DND-41 (cell line): Measurements from ENCODE around the gene LILRA5.

Experiments
- ATAC-seq: fragments of 200-7000 bp; cut with Tn5 transposase; 3 replicates; pipeline ENCODE4 v1.9.1; 2021; ENCODE audit warnings: low read depth; ENCODE audit not compliant: insufficient read depth
- DNase-seq: peaks from one replicate; pipeline ENCODE4 v3.0.0-alpha.2; 2020
- H2AFZ ChIP-seq: 2 replicates; pipeline ENCODE4 v1.6.0; 2012; ENCODE audit warnings: low read depth, low read length
- H3K27ac ChIP-seq: 2 replicates; pipeline ENCODE4 v1.5.1; 2012; ENCODE audit warnings: low read length, inconsistent platforms
- H3K27me3 ChIP-seq: fragments of 200-600 bp; sonication (generic); 2 replicates; pipeline ENCODE4 v1.6.0; 2012; ENCODE audit warnings: low read length, mild to moderate bottlenecking, inconsistent platforms; ENCODE audit not compliant: insufficient read depth, poor library complexity
- H3K36me3 ChIP-seq: 2 replicates; pipeline ENCODE4 v1.5.1; 2012; ENCODE audit warnings: low read length, inconsistent platforms; ENCODE audit not compliant: insufficient read depth
- H3K4me1 ChIP-seq: 2 replicates; pipeline ENCODE4 v1.5.1; 2012; ENCODE audit warnings: mild to moderate bottlenecking, low read length; ENCODE audit not compliant: insufficient read depth
- H3K4me2 ChIP-seq: 2 replicates; pipeline ENCODE4 v1.6.0; 2012; ENCODE audit warnings: mild to moderate bottlenecking, moderate library complexity, low read length, inconsistent platforms; ENCODE audit not compliant: insufficient read depth
- H3K4me3 ChIP-seq, 2 experiments: fragments of 200-600 bp in 1 of 2; shearing (Covaris generic) in 1 of 2; 2 replicates each; pipeline ENCODE4 v1.5.1; 2012 to 2016; ENCODE audit warnings: inconsistent platforms in 2 of 2, low read length in 2 of 2, mild to moderate bottlenecking in 2 of 2, low read depth in 1 of 2, moderate library complexity in 1 of 2
- H3K79me2 ChIP-seq: 2 replicates; pipeline ENCODE4 v1.6.0; 2012; ENCODE audit warnings: low read length, inconsistent platforms; ENCODE audit not compliant: insufficient read depth
- H3K9ac ChIP-seq: 2 replicates; pipeline ENCODE4 v1.6.0; 2012; ENCODE audit warnings: low read depth, mild to moderate bottlenecking, inconsistent platforms, low read length, moderate library complexity
- H3K9me3 ChIP-seq: 2 replicates; pipeline ENCODE4 v1.5.1; 2012; ENCODE audit warnings: low read length, moderate library complexity, mild to moderate bottlenecking, inconsistent platforms; ENCODE audit not compliant: insufficient read depth, severe bottlenecking
- H4K20me1 ChIP-seq: 2 replicates; pipeline ENCODE4 v1.6.0; 2012; ENCODE audit warnings: low read length; ENCODE audit not compliant: insufficient read depth
- CTCF ChIP-seq: IDR thresholded peaks from 2 replicates; pipeline ENCODE4 v1.5.1; 2012; ENCODE audit warnings: borderline replicate concordance, low read length, moderate library complexity, mild to moderate bottlenecking; ENCODE audit not compliant: poor library complexity, severe bottlenecking; ENCODE audit errors: extremely low read depth
- EZH2 ChIP-seq: IDR thresholded peaks from 3 replicates; pipeline ENCODE4 v1.6.1; 2012; ENCODE audit warnings: borderline replicate concordance, low read depth, mild to moderate bottlenecking, moderate library complexity, low read length, inconsistent platforms; ENCODE audit not compliant: severe bottlenecking

LILRA5 gene

DNA sequence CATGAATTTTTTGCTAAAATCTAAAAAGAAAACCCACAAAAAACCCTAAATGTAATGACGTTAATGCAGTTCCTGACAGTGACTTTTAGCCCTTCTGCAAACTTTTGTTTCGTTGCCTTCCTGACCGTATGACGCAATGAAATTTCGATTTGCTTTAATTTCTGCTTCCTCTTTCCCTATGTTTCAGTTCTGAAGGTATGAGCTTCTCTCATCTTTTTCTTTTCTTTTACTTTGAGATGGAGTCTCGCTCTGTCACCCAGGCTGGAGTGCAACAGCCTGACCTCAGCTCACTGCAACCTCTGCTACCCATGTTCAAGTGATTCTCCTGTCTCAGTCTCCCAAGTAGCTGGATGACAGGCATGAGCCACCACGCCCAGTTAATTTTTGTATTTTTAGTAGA, 6.1 kb upstream of the LILRA5 start:
- Histone ChIP-seq H3K36me3 (no peaks in the 10 kb centered on the region), H2AFZ (no peak overlapping the region), H3K9ac (no peak overlapping the region), H3K4me3 (no peak overlapping the region), H3K4me2 (no peak overlapping the region), H3K9me3 (no peaks in the 10 kb centered on the region), H3K79me2 (no peaks in the 10 kb centered on the region), H4K20me1 (no peaks in the 10 kb centered on the region), H3K4me1 (no peaks in the 10 kb centered on the region), H3K27ac (no peak overlapping the region), H3K27me3 (peaks cover 4% of the 10 kb centered on the region)
- ATAC-seq (no peak), DNase-seq (no peak)
- TF ChIP-seq EZH2, result no peak
- no peak for TF ChIP-seq CTCF

GRCh38 chr19:54317965-54318240, 4.9 kb upstream of the LILRA5 start:
- no peak overlapping the region for H3K4me2 ChIP-seq
- no peak overlapping the region for H3K27ac ChIP-seq
- TF ChIP-seq CTCF (no peak), EZH2 (no peak)
- H3K4me3 ChIP-seq, result no peak overlapping the region
- no peaks in the 10 kb centered on the region for H4K20me1 ChIP-seq
- H3K9me3 ChIP-seq, result no peaks in the 10 kb centered on the region
- no peaks in the 10 kb centered on the region for H3K79me2 ChIP-seq
- H3K9ac ChIP-seq, result no peak overlapping the region
- no peak overlapping the region for H2AFZ ChIP-seq
- DNase-seq, result no peak
- no peak for ATAC-seq
- no peaks in the 10 kb centered on the region for H3K27me3 ChIP-seq
- no peaks in the 10 kb centered on the region for H3K4me1 ChIP-seq
- H3K36me3 ChIP-seq, result no peaks in the 10 kb centered on the region

DNA sequence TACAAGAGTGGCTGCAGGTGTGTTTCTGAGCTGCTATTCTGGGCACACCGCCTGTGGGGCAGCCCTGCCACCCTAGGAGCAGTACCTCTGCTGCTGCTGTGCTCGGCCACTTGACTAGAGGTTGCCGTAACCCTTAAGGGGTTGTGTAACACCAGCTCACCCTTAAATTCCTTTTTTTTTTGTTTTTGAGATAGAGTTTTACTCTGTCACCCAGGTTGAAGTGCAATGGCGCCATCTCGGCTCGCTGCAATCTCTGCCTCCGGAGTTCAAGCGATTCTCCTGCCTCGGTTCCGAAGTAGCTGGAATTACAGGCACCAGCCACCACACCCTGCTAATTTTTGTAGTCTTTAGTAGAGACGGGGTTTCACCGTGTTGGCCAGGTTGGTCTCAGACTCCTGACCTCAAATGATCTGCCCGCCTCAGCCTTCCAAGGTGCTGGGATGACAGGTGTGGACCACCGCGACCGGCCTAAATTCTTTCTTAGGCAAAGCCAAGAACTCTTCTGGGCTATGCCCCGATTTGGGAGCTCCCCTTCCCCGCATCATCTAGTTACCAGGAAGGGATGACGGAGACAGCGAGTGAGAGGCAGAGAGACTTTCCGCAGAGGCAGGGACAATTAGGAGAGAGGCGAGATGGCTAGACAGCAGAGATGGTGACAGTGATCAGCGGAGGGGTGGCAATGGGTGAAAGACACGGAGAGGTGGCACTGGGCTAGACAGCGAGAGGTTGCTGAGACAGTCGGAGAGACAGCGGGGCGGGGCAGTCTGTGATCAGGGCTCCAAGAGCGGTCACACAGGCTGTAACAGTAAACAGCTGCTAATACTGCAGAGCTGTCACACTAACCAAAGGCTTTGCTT, 4.4 kb upstream of the LILRA5 start:
- no peak for DNase-seq
- Histone ChIP-seq H3K4me2 (no peak overlapping the region), H2AFZ (no peak overlapping the region)

More for the DNA sequence above, 4.4 kb upstream of the LILRA5 start:
- no peaks in the 10 kb centered on the region for H3K9me3 ChIP-seq
- ATAC-seq, result no peak
- TF ChIP-seq CTCF, result no peak
- no peak for TF ChIP-seq EZH2
- no peaks in the 10 kb centered on the region for H3K79me2 ChIP-seq
- no peak overlapping the region for H3K9ac ChIP-seq
- no peaks in the 10 kb centered on the region for H3K27me3 ChIP-seq
- no peaks in the 10 kb centered on the region for H3K36me3 ChIP-seq
- H4K20me1 ChIP-seq, result no peaks in the 10 kb centered on the region
- no peak overlapping the region for H3K4me3 ChIP-seq
- no peaks in the 10 kb centered on the region for H3K4me1 ChIP-seq
- no peak overlapping the region for H3K27ac ChIP-seq
